Measurements from ENCODE around the gene SHD.

DNA sequence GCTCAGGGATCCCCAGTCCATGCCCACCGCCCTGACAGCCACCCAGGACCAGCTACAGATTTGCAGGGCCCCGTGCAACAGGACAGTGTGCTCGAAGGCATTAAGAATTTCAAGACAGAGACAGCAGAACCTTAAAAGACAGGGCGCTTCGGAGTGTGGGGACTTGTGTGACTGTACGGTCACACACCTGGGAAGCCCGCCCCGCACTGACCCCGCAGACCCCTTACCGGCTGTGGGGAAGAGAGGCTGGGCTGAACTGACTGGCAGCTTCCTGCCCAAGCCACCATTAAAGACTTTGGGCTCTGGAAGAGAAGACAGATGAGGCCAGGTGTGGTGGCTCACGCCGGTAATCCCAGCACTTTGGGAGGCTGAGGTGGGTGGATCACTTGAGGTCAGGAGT, 45.2 kb downstream of the SHD start:
- TF ChIP-seq, protein P1, sequence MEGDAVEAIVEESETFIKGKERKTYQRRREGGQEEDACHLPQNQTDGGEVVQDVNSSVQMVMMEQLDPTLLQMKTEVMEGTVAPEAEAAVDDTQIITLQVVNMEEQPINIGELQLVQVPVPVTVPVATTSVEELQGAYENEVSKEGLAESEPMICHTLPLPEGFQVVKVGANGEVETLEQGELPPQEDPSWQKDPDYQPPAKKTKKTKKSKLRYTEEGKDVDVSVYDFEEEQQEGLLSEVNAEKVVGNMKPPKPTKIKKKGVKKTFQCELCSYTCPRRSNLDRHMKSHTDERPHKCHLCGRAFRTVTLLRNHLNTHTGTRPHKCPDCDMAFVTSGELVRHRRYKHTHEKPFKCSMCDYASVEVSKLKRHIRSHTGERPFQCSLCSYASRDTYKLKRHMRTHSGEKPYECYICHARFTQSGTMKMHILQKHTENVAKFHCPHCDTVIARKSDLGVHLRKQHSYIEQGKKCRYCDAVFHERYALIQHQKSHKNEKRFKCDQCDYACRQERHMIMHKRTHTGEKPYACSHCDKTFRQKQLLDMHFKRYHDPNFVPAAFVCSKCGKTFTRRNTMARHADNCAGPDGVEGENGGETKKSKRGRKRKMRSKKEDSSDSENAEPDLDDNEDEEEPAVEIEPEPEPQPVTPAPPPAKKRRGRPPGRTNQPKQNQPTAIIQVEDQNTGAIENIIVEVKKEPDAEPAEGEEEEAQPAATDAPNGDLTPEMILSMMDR (conservative IDR thresholded peaks at IDR 0.05 in 1 of 2, IDR thresholded peaks at IDR 0.05 in 1 of 2; ENCODE audit: low read depth in 1 of 2, low read length in 2 of 2) = no peak
- no peak for TF ChIP-seq EZH2 (IDR thresholded peaks at IDR 0.05; ENCODE audit: low read length, missing control alignments)

Measured in fibroblast of lung (primary cell).